Lung (tissue), 12 donors: Measurements from ENCODE around the gene FAM180B. TPM values are rescaled to one million over a fixed set of nuclear protein-coding genes. Genes with fewer than 3 reads are reported as not detected.
"Not testable (repeated sequence)": the region's sequence is repeated elsewhere in the genome, so short reads cannot be mapped to it uniquely, and the experiment has no call there.

ENCODE experiments used
- ATAC-seq: fragments of 200-7000 bp; cut with Tn5 transposase; one replicate; pipeline ENCODE4 v1.9.1; 2020; ENCODE audit warnings: moderate number of reproducible peaks; ENCODE audit not compliant: insufficient read depth, low FRiP score
- DNase-seq, 3 donors: peaks; one replicate each; pipeline ENCODE4 v3.0.0-alpha.2; 2013 to 2017
- H3K27ac ChIP-seq, 2 donors: one replicate each; pipeline ENCODE4 v1.5.1; 2013; ENCODE audit warnings: mild to moderate bottlenecking in 2 of 2, moderate library complexity in 2 of 2, control low read depth in 1 of 2, inconsistent platforms in 1 of 2, low read depth in 1 of 2, low read length in 1 of 2
- H3K27me3 ChIP-seq, 3 donors: one replicate each; pipeline ENCODE4 v1.5.1; 2013; ENCODE audit warnings: low read length in 2 of 3; ENCODE audit not compliant: control insufficient read depth in 3 of 3, insufficient read depth in 3 of 3
- H3K36me3 ChIP-seq, 4 donors: one replicate each; pipeline ENCODE4 v1.5.1; 2013; ENCODE audit warnings: low read length in 4 of 4, mild to moderate bottlenecking in 1 of 4, moderate library complexity in 1 of 4; ENCODE audit not compliant: control insufficient read depth in 4 of 4, insufficient read depth in 4 of 4
- H3K4me1 ChIP-seq, 5 donors: one replicate each; pipeline ENCODE4 v1.5.1; 2013; ENCODE audit warnings: low read length in 5 of 5, mild to moderate bottlenecking in 2 of 5, moderate library complexity in 1 of 5; ENCODE audit not compliant: control insufficient read depth in 5 of 5, insufficient read depth in 5 of 5
- H3K4me3 ChIP-seq: one replicate; pipeline ENCODE4 v1.5.1; 2013; ENCODE audit warnings: mild to moderate bottlenecking, control low read depth, moderate library complexity
- H3K9ac ChIP-seq, 2 donors: one replicate each; pipeline ENCODE4 v1.5.1; 2013; ENCODE audit warnings: low read length in 2 of 2, control low read depth in 1 of 2; ENCODE audit not compliant: insufficient read depth in 1 of 2
- H3K9me3 ChIP-seq, 4 donors: one replicate each; pipeline ENCODE4 v1.5.1; 2013; ENCODE audit warnings: low read length in 3 of 4, mild to moderate bottlenecking in 1 of 4, moderate library complexity in 1 of 4; ENCODE audit not compliant: control insufficient read depth in 4 of 4, insufficient read depth in 3 of 4
- CTCF ChIP-seq: IDR thresholded peaks from 2 replicates; pipeline ENCODE4 v1.5.1; 2012; ENCODE audit warnings: mild to moderate bottlenecking; ENCODE audit errors: control extremely low read depth, extremely low read depth
- WGBS, 2 donors: extraction: QIAGEN DNeasy Blood & Tissue Kit; methylation state at CpG; one replicate each; pipeline ENCODE4 v1.1.7; 2013; 5-methylcytosine and 5-hydroxymethylcytosine counted together
- polyA plus RNA-seq, 2 donors: library from polyadenylated mRNA; stranded (reverse); fragments of 200-250 nt; gene quantifications; one replicate each; pipeline ENCODE4 v1.2.1, GENCODE V29; 2013
- total RNA-seq, 2 donors: library from RNA; depleted of rRNA in 1 of 2; stranded (reverse); fragments of >200 nt in 1 of 2; gene quantifications; one replicate each; pipeline ENCODE4 v1.2.1, GENCODE V29; 2014 to 2021
- donor health status: control.
- donor health status: control.
- donor health status: Bipolar disorder and iron deficiency.
- donor health status: healthy.
- donor health status: DM: yes; HTN: yes; CAD: no.

The FAM180B gene
- total and polyA plus RNA-seq, 4 donors = 0.05 to 0.34 (median 0.10) TPM; not detected in 1

GRCh38 chr11:47620836-47621378, 34.4 kb downstream of the FAM180B start:
- no peaks in the 10 kb centered on the region for H3K27me3 ChIP-seq
- peaks cover 21 to 27% (median 25%) of the 10 kb centered on the region in 4 donors for H3K36me3 ChIP-seq
- DNase-seq = no peak
- no peak overlapping the region for H3K4me3 ChIP-seq
- no peaks in the 10 kb centered on the region for H3K9me3 ChIP-seq
- no peaks in the 10 kb centered on the region for H3K4me1 ChIP-seq
- 89 to 92% methylated on average over 2 of the region's 2 CpGs for WGBS, 2 donors
- TF ChIP-seq CTCF = no peak
- ATAC-seq = no peak
- H3K9ac ChIP-seq = no peak overlapping the region
- H3K27ac ChIP-seq = no peak overlapping the region

GRCh38 chr11:47626234-47626633, 39.8 kb downstream of the FAM180B start:
- no peak for TF ChIP-seq CTCF
- Histone ChIP-seq H3K27ac (no peak overlapping the region), H3K4me1 (no peaks in the 10 kb centered on the region), H3K9ac (no peak overlapping the region), H3K27me3 (no peaks in the 10 kb centered on the region), H3K36me3 (peaks cover 32 to 55% (median 36%) of the 10 kb centered on the region in 4 donors), H3K4me3 (no peak overlapping the region), H3K9me3 (no peaks in the 10 kb centered on the region)
- WGBS, 2 donors = 94 to 98% methylated on average over 8 of the region's 8 CpGs
- no peak for DNase-seq
- no peak for ATAC-seq

- no peak for TF ChIP-seq CTCF
- Histone ChIP-seq H3K27ac (no peak overlapping the region), H3K9me3 (no peaks in the 10 kb centered on the region), H3K27me3 (no peaks in the 10 kb centered on the region), H3K36me3 (peaks cover 25 to 45% (median 31%) of the 10 kb centered on the region in 4 donors), H3K4me3 (no peak overlapping the region), H3K9ac (no peak overlapping the region), H3K4me1 (no peaks in the 10 kb centered on the region)
- DNase-seq = no peak
- WGBS, 2 donors = 88 to 93% methylated on average over 4 of the region's 4 CpGs
- ATAC-seq = no peak
These were observed 41.5 kb downstream of the FAM180B start for GRCh38 chr11:47628026-47628425.

- H3K27ac ChIP-seq = no peak overlapping the region
- no peak overlapping the region for H3K4me3 ChIP-seq
- no peak overlapping the region for H3K9ac ChIP-seq
- H3K9me3 ChIP-seq = no peaks in the 10 kb centered on the region
- H3K4me1 ChIP-seq = no peaks in the 10 kb centered on the region
- WGBS, 2 donors = 60 to 71% methylated on average over 5 of the region's 5 CpGs
- no peaks in the 10 kb centered on the region for H3K27me3 ChIP-seq
- TF ChIP-seq CTCF = no peak
- peaks cover 16 to 48% (median 29%) of the 10 kb centered on the region in 4 donors for H3K36me3 ChIP-seq
- DNase-seq (no peak), ATAC-seq (no peak)
These were observed 45.0 kb downstream of the FAM180B start for GRCh38 chr11:47631473-47631872.

- not testable (repeated sequence) for H3K27ac ChIP-seq, DNase-seq, H3K27me3 ChIP-seq, H3K4me1 ChIP-seq, H3K9me3 ChIP-seq, H3K9ac ChIP-seq, ATAC-seq, H3K4me3 ChIP-seq
- WGBS, 2 donors = 87 to 96% methylated on average over 11 of the region's 11 CpGs
- peaks cover 0 to 17% (median 15%) of the 10 kb centered on the region in 4 donors for H3K36me3 ChIP-seq
These were observed 49.9 kb downstream of the FAM180B start for GRCh38 chr11:47636331-47636730.
